ENCODE measurements around the gene DMPK. TPM values are rescaled to one million over a fixed set of nuclear protein-coding genes. Genes with fewer than 3 reads are reported as not detected.

Gene DMPK
- total RNA-seq, 1 experiment from 2014 or later, result 18.3 TPM

DNA sequence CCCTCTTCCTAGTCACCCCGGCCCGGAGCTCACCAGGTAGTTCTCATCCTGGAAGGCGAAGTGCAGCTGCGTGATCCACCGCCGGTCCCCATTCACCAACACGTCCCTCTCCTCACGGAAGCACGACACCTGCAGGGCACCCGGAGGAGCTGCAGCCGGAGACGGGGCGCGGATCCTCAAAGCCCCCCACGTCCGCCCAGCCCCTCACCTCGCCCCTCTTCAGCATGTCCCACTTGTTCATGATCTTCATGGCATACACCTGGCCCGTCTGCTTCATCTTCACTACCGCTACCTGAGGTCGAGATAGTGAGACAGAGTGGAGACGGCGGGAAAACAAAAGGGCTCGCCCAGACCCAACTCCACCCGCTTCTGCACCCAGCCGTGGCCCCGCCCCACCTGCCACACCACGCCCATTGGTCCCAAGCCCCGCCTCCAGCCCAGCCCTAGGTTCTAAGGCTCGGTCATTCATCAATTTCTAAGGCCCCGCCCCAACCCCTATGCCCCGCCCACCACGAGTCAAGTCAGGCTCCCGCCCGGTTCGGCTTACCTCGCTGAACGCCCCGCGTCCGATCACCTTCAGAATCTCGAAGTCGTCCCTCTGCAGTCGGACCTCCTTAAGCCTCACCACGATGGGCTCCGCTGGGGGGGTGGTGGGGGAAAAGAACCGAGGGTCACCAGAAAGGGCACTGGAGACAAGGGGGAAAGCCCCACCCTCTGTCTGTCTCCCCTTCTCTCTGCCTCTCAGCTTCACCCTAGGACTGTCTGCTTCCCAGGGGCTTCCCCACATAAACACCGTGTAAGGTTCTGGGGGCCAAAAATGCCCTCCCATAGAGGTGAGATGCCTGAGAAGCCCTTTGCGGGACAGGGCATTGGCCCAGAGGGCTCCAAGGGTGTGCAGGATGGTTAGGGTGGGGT, 2.8 kb downstream of the DMPK start:
- H3K27ac ChIP-seq (ENCODE audit: low read length), result no peak overlapping the region
- ChIA-PET CTCF (interaction anchor here (1.1 to 1.5 kb wide), 2 partner anchors 9 to 12 kb away, joined by 4 to 19 read pairs; partner anchors contain the start of gene SIX5), POLR2A (ENCODE audit: unreplicated experiment) (interaction anchor here (0.5 kb wide), 1 partner anchor 13 kb away, joined by 8 read pairs; the partner anchor contains the start of gene DMWD)
- H3K4me1 ChIP-seq (ENCODE audit: insufficient read depth, low read length), result peaks cover 49% of the 10 kb centered on the region
- DNase-seq (peak; percentile 86), ATAC-seq (peak; percentile 72)
- peak overlapping the region; percentile 86 for H3K4me2 ChIP-seq (ENCODE audit: low read length)
- H3K9me2 ChIP-seq (replicated peaks; ENCODE audit: low read length), result no peaks in the 10 kb centered on the region
- H2AFZ ChIP-seq (ENCODE audit: low read length), result peak overlapping the region; percentile 68
- H3K27me3 ChIP-seq (ENCODE audit: low read length), result no peaks in the 10 kb centered on the region
- no peak overlapping the region for H3K9ac ChIP-seq (ENCODE audit: low read length)
- peak overlapping the region; percentile 68 for H3K4me3 ChIP-seq (ENCODE audit: low read length)
- H4K20me1 ChIP-seq (ENCODE audit: low read length), result no peaks in the 10 kb centered on the region
- H3K79me2 ChIP-seq (ENCODE audit: low read length), result no peaks in the 10 kb centered on the region
- TF ChIP-seq EZH2phosphoT487 (IDR thresholded peaks at IDR 0.05; ENCODE audit: borderline replicate concordance, low read length) (no peak), EZH2 (IDR thresholded peaks at IDR 0.05; ENCODE audit: low read length, unreplicated experiment) (no peak)
- TF ChIP-seq, protein P1, sequence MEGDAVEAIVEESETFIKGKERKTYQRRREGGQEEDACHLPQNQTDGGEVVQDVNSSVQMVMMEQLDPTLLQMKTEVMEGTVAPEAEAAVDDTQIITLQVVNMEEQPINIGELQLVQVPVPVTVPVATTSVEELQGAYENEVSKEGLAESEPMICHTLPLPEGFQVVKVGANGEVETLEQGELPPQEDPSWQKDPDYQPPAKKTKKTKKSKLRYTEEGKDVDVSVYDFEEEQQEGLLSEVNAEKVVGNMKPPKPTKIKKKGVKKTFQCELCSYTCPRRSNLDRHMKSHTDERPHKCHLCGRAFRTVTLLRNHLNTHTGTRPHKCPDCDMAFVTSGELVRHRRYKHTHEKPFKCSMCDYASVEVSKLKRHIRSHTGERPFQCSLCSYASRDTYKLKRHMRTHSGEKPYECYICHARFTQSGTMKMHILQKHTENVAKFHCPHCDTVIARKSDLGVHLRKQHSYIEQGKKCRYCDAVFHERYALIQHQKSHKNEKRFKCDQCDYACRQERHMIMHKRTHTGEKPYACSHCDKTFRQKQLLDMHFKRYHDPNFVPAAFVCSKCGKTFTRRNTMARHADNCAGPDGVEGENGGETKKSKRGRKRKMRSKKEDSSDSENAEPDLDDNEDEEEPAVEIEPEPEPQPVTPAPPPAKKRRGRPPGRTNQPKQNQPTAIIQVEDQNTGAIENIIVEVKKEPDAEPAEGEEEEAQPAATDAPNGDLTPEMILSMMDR (conservative IDR thresholded peaks at IDR 0.05; ENCODE audit: low read depth, low read length), result peak; percentile 77
- BruUV-seq (replicated peaks), result no TSS peak
- no peaks in the 10 kb centered on the region for H3K36me3 ChIP-seq (ENCODE audit: low read depth, low read length)
- intact Hi-C loops (cut with micrococcal nuclease), result no loop called here
- no peaks in the 10 kb centered on the region for H3F3A ChIP-seq (ENCODE audit: low read length, unreplicated experiment)
- no peaks in the 10 kb centered on the region for H3K9me3 ChIP-seq (ENCODE audit: low read length)

DNA sequence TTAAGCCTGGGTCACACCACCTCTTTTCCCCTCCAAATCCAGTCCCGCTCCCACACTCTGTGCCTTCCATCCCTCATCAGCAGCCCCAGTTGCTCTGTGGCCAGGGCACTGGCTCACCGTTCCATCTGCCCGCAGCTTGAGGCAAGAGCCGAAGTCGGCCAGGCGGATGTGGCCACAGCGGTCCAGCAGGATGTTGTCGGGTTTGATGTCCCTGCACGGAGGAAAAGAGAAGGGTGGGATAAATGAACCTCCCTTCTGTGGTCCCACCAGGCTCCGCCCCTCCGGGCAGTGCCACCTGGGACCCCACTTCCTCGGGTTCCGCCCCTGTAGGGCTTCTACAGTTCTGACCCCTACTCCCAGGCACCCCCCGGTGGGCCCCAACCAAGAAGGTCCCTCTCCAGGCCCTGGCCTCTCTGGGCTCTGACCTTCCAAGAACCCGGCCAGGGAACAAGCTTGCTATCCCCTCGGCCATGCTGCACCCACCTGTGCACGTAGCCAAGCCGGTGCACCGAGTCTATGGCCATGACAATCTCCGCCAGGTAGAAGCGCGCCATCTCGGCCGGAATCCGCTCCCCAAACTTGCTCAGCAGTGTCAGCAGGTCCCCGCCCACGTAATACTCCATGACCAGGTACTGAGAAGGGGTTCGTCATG, 4.2 kb downstream of the DMPK start:
- Histone ChIP-seq H3K4me3 (ENCODE audit: low read length) (no peak overlapping the region), H4K20me1 (ENCODE audit: low read length) (no peaks in the 10 kb centered on the region), H3F3A (ENCODE audit: low read length, unreplicated experiment) (no peaks in the 10 kb centered on the region), H3K27me3 (ENCODE audit: low read length) (no peaks in the 10 kb centered on the region), H3K9ac (ENCODE audit: low read length) (no peak overlapping the region), H3K36me3 (ENCODE audit: low read depth, low read length) (no peaks in the 10 kb centered on the region), H3K79me2 (ENCODE audit: low read length) (no peaks in the 10 kb centered on the region), H3K27ac (ENCODE audit: low read length) (no peak overlapping the region), H2AFZ (ENCODE audit: low read length) (no peak overlapping the region), H3K9me3 (ENCODE audit: low read length) (no peaks in the 10 kb centered on the region), H3K4me1 (ENCODE audit: insufficient read depth, low read length) (peaks cover 41% of the 10 kb centered on the region), H3K9me2 (replicated peaks; ENCODE audit: low read length) (no peaks in the 10 kb centered on the region), H3K4me2 (ENCODE audit: low read length) (no peak overlapping the region)
- POLR2A ChIA-PET (ENCODE audit: unreplicated experiment), result no interaction called here
- BruUV-seq (replicated peaks), result no TSS peak
- ATAC-seq (no peak), DNase-seq (no peak)
- TF ChIP-seq EZH2phosphoT487 (IDR thresholded peaks at IDR 0.05; ENCODE audit: borderline replicate concordance, low read length) (no peak), EZH2 (IDR thresholded peaks at IDR 0.05; ENCODE audit: low read length, unreplicated experiment) (no peak)
- intact Hi-C loops (cut with micrococcal nuclease), result no loop called here
- CTCF ChIA-PET, result interaction anchor here (1.5 kb wide), 1 partner anchor 8 kb away, joined by 19 read pairs; the partner anchor contains the start of gene SIX5

DNA sequence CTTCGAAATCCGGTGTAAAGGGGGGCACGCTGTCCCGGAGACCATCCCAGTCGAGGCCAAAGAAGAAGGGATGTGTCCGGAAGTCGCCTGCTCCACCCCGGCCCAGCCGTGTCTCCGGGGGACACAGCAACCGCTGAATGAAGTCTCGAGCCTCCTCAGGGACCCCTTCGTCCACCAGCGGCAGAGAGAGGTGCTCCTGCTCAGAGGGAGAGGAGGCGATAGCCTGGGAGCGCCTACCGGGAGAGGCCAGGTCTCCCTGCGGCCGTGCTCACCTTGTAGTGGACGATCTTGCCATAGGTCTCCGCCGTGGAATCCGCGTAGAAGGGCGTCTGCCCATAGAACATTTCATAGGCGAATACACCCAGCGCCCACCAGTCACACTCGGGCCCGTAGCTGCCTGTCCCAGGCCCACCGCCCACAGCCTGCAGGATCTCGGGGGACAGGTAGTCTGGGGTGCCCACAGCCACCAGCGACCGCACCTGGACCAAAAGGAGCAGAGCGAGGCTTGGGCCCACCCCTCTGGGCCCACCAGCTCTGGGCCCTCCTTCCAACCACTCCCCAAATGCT, 4.8 kb downstream of the DMPK start:
- H4K20me1 ChIP-seq (ENCODE audit: low read length), result no peaks in the 10 kb centered on the region
- no peak overlapping the region for H3K9ac ChIP-seq (ENCODE audit: low read length)
- intact Hi-C loops (cut with micrococcal nuclease), result no loop called here
- peaks cover 36% of the 10 kb centered on the region for H3K4me1 ChIP-seq (ENCODE audit: insufficient read depth, low read length)
- ATAC-seq (no peak), DNase-seq (no peak)
- CTCF ChIA-PET, result no interaction called here
- no peaks in the 10 kb centered on the region for H3K9me2 ChIP-seq (replicated peaks; ENCODE audit: low read length)
- TF ChIP-seq, protein P1 (conservative IDR thresholded peaks at IDR 0.05; ENCODE audit: low read depth, low read length), result no peak
- no peak for TF ChIP-seq EZH2phosphoT487 (IDR thresholded peaks at IDR 0.05; ENCODE audit: borderline replicate concordance, low read length)
- no peak for TF ChIP-seq EZH2 (IDR thresholded peaks at IDR 0.05; ENCODE audit: low read length, unreplicated experiment)
- H3K27me3 ChIP-seq (ENCODE audit: low read length), result no peaks in the 10 kb centered on the region
- no peak overlapping the region for H2AFZ ChIP-seq (ENCODE audit: low read length)
- H3F3A ChIP-seq (ENCODE audit: low read length, unreplicated experiment), result no peaks in the 10 kb centered on the region
- H3K9me3 ChIP-seq (ENCODE audit: low read length), result no peaks in the 10 kb centered on the region
- POLR2A ChIA-PET (ENCODE audit: unreplicated experiment), result no interaction called here
- H3K36me3 ChIP-seq (ENCODE audit: low read depth, low read length), result no peaks in the 10 kb centered on the region
- no peak overlapping the region for H3K4me2 ChIP-seq (ENCODE audit: low read length)
- H3K79me2 ChIP-seq (ENCODE audit: low read length), result no peaks in the 10 kb centered on the region
- H3K27ac ChIP-seq (ENCODE audit: low read length), result no peak overlapping the region
- no peak overlapping the region for H3K4me3 ChIP-seq (ENCODE audit: low read length)
- BruUV-seq (replicated peaks), result TSS peak; percentile 3

Measured in PC-3 (cell line).